Naive thymus-derived CD8-positive, alpha-beta T cell (primary cell): ENCODE measurements around the gene TAF4. TPM values are rescaled to one million over a fixed set of nuclear protein-coding genes. Genes with fewer than 3 reads are reported as not detected.

Experiments
- ATAC-seq, 2 donors: fragments of 150-1000 bp; cut with Tn5 transposase in 1 of 2; sonication (Bioruptor Pico), chemical (Tn5 transposase) in 1 of 2; 1 replicate in 1 of 2; 2 replicates in 1 of 2; pipeline ENCODE4 v1.10.0; 2021; ENCODE audit warnings: mild to moderate bottlenecking in 2 of 2, moderate library complexity in 2 of 2
- POLR2A ChIA-PET: fragments of 350-600 bp; sonication (Branson Sonifier 250); formaldehyde crosslinking; loops from one replicate; lab custom pipeline; 2021; ENCODE audit warnings: antibody characterized with exemption; lab: Charles Lee
- DNase-seq, 10 donors: peaks; one replicate each; pipeline versions ENCODE4 v3.0.0 to v3.0.0-alpha.2; 2020 to 2022
- H3K27ac Mint-ChIP-seq, 10 donors: one replicate each; pipeline ENCODE4 v1.8.0; 2020 to 2022; ENCODE audit warnings: mild to moderate bottlenecking in 10 of 10, mixed read lengths in 10 of 10, moderate library complexity in 4 of 10, inconsistent platforms in 1 of 10
- H3K27me3 Mint-ChIP-seq, 5 donors: one replicate each; pipeline ENCODE4 v1.8.0; 2021 to 2022; ENCODE audit warnings: mixed read lengths in 5 of 5
- H3K36me3 Mint-ChIP-seq, 3 donors: one replicate each; pipeline ENCODE4 v1.8.0; 2020 to 2022; ENCODE audit warnings: mixed read lengths in 3 of 3, mild to moderate bottlenecking in 2 of 3, inconsistent platforms in 1 of 3
- H3K4me1 Mint-ChIP-seq, 4 donors: one replicate each; pipeline ENCODE4 v1.8.0; 2021 to 2022; ENCODE audit warnings: mixed read lengths in 4 of 4
- H3K4me3 Mint-ChIP-seq, 10 donors: one replicate each; pipeline ENCODE4 v1.8.0; 2020 to 2022; ENCODE audit warnings: mild to moderate bottlenecking in 10 of 10, mixed read lengths in 10 of 10, moderate library complexity in 6 of 10, inconsistent platforms in 1 of 10
- H3K9me3 Mint-ChIP-seq, 9 donors: one replicate each; pipeline ENCODE4 v1.8.0; 2020 to 2022; ENCODE audit warnings: mixed read lengths in 9 of 9, mild to moderate bottlenecking in 3 of 9, inconsistent platforms in 1 of 9, moderate library complexity in 1 of 9
- polyA plus RNA-seq, 3 donors: library from polyadenylated mRNA; unstranded; fragments of 300-500 nt; fragmentation: Illumina TruSeq; gene quantifications; one replicate each; pipeline ENCODE4 v1.2.3, GENCODE V29; 2021
- total RNA-seq, 8 experiments: library from RNA in 2 of 8; stranded (reverse) in 2 of 8; gene quantifications; one replicate each; pipeline ENCODE4 v1.2.3 and lab custom pipeline; 2021 to 2026

Gene TAF4
- total and polyA plus RNA-seq, 5 experiments from 2014 or later = 0.31 to 41.5 (median 1.6) TPM

DNA sequence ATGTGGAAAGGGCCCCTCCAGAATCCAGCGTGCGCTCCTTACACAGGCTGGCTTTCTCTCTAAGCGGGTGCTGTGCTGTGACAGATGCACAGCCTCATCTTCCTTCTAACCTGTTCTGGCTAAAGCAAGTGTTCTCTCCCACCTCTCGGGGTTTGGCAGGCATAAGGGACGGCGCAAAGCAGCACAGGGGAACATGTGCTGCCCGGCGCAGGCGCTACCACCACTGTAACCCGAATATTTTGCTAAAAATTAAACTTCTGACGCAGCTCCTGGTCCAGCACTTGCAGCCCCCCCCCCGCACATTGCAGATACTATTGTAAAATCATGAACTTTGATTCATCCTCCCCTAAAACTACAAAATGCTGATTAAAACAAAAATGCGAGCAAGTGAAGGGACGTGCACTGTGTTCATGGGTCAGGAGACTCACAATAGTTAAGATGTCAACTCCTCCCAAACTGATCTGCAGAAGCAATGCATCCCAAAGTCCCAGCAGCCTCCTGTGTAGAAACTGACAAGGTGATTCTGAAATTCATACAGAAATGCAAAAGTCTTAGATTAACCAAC lies 43.0 kb downstream of the TAF4 start:
- Mint-ChIP-seq H3K4me1 (peaks cover 29 to 72% (median 47%) of the 10 kb centered on the region in 4 donors), H3K9me3 (no peaks in the 10 kb centered on the region), H3K4me3 (no peak overlapping the region), H3K36me3 (peaks cover 0 to 3% (median 0%) of the 10 kb centered on the region in 3 donors), H3K27me3 (no peaks in the 10 kb centered on the region), H3K27ac (peak overlapping the region in 2 of 10 donors; percentile 66 to 82)
- POLR2A ChIA-PET = interaction anchor here (0.6 to 1.2 kb wide), 2 partner anchors 43 to 115 kb away, joined by 3 to 8 read pairs; partner anchors contain the start of gene TAF4
- no peak for DNase-seq
- ATAC-seq = no peak

DNA sequence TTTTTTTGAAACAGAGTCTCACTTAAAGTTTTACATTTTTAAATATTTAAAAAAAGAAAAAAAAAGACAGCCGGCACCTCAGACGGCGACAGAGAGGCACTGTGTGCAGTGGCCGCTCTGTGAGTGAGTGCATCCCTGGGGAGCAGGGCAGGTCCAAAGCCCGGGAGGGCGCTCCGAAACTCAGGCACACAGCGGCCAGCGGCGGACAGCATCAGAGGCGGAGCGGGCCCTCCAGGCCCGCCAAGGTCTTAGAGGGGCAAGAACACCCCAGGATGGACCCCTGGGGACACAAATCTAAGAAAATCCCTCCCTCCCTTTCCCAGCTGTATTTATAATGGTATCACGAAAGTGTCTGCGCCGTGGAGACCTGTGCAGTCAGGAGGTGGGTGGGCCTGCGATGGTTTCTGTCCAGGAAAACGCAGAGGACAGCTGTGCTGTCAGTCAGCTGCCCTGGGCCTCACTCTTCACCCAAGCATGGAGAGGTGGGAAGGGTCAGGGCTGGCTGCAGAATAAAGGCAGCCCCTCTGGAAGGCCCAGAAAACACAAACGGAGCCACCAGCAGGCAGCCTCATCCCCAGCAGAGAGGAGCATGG lies 43.8 kb downstream of the TAF4 start:
- Mint-ChIP-seq H3K27me3 (no peaks in the 10 kb centered on the region), H3K4me3 (no peak overlapping the region), H3K4me1 (peaks cover 26 to 65% (median 41%) of the 10 kb centered on the region in 4 donors), H3K27ac (no peak overlapping the region), H3K9me3 (no peaks in the 10 kb centered on the region), H3K36me3 (peaks cover 0 to 2% (median 0%) of the 10 kb centered on the region in 3 donors)
- DNase-seq = no peak
- ATAC-seq = no peak
- POLR2A ChIA-PET = interaction anchor here (0.6 to 1.2 kb wide), 3 partner anchors 44 to 216 kb away, joined by 3 to 8 read pairs (median 3); partner anchors contain the start of genes OSBPL2 and TAF4

DNA sequence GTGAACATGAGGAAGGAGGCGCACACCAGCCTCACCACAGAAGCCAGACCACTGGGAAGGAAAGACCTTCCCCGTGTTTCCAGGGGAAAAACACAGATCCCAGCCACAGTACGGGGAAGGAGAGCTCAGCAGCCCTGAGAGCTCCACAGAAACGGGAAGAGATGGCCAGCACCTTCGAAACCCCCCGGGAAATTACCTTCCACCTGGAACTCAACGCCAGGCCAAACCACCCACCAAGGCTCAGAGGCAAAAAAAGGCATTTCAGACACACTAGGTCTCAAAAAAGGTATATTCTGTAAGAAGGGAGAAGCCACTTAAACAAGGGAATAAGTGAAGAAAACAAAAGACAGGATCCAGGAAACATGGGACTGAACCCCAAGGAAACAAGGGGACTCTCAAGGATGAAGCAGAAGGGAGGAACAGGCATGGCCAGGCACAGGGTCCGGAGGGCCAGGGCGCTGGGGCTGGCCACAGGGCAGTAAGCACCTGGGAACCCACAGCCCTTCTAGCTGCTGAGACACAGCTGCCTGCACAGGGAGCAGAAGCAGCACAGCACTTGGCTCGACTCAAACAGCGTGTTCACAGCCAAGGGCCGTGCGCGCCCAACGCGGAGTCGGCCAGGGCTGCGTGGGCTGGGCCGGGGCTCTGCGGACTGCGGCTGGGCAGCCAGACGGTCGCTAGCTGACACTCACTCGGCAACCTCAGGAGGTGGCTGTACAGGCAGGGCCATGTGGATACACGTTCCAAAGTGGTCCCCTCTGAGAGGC lies 44.6 kb downstream of the TAF4 start:
- Mint-ChIP-seq H3K27me3 (no peaks in the 10 kb centered on the region), H3K4me3 (no peak overlapping the region), H3K4me1 (peaks cover 23 to 59% (median 34%) of the 10 kb centered on the region in 4 donors), H3K36me3 (no peaks in the 10 kb centered on the region), H3K27ac (peak overlapping the region in 4 of 10 donors; percentile 15 to 86 (median 80)), H3K9me3 (no peaks in the 10 kb centered on the region)
- no peak for ATAC-seq
- POLR2A ChIA-PET = interaction anchor here (0.7 to 1.2 kb wide), 2 partner anchors 45 to 217 kb away, joined by 3 read pairs; partner anchors contain the start of genes OSBPL2 and TAF4
- DNase-seq = no peak

DNA sequence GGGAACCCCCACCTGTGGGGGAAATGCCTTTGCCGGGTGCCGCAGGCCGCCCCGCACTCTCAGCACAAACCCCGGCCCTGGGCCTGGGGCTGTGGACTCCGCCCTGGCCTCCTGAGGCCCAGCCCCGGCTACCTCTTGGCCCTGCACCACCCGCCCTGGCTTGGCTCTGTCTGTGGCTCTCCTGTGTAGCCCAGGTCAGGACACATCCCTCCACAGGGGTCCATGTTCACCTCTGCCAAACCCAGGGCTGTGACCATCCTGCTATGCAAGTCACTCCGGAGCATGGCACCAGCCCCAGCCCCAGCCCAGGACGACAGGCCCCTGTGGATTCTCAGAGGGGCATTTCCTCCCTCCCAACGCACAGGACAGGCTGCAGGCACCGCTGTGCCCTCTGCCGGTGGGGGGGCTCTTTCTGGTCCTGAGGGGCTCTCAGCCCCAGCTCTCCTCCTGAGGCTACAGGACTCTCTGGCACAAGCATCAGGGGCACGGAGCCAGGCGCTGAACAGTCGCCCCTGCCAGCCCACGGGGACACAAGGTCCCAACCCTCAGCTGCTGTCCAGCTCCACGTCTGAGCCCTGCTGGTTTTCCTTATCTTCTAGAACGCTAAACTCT lies 45.7 kb downstream of the TAF4 start:
- POLR2A ChIA-PET = interaction anchor here (0.5 kb wide), 1 partner anchor 14 kb away, joined by 3 read pairs; no protein-coding TSS in a partner anchor
- Mint-ChIP-seq H3K4me1 (peaks cover 20 to 53% (median 24%) of the 10 kb centered on the region in 4 donors), H3K27ac (peak overlapping the region in 2 of 10 donors; percentile 6 to 86), H3K9me3 (no peaks in the 10 kb centered on the region), H3K27me3 (no peaks in the 10 kb centered on the region), H3K36me3 (no peaks in the 10 kb centered on the region), H3K4me3 (no peak overlapping the region)
- ATAC-seq (no peak), DNase-seq (no peak)

DNA sequence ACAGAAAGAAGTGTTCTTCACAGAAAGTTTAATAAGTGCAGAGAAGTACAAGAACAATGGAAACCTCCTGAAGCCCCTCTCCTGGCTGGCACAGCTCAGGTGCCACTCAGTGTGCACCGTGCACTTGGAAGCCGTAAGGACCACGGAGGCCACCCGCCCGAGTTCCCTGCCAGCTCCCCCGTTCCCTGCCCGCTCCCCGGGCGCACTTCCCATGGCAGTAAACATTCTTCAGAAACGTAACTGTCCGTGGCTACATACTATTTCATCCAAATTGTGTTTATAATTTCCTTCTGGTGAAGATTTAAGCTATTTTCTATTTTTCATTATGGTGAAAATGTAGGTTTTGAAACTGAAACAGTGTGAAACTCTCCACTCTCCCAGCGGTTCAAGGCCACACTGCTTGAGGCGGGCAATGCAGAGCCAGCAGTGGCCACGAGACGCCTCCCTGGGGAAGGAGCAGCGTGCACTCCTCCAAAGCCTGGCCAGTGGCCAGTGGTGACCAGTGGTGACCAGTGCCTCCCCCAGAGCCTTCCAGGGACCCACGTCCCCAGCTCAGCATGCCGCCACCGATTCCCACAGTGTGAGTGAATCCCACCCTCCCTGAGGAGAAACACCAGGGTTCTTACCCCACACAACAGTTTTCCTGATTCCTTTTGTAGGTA lies 46.4 kb downstream of the TAF4 start:
- POLR2A ChIA-PET = no interaction called here
- H3K4me3 Mint-ChIP-seq = no peak overlapping the region
- H3K9me3 Mint-ChIP-seq = no peaks in the 10 kb centered on the region
- H3K36me3 Mint-ChIP-seq = no peaks in the 10 kb centered on the region
- peak overlapping the region in 4 of 10 donors; percentile 15 to 39 (median 34) for H3K27ac Mint-ChIP-seq
- ATAC-seq (no peak), DNase-seq (no peak)
- no peaks in the 10 kb centered on the region for H3K27me3 Mint-ChIP-seq
- peaks cover 19 to 48% (median 24%) of the 10 kb centered on the region in 4 donors for H3K4me1 Mint-ChIP-seq

DNA sequence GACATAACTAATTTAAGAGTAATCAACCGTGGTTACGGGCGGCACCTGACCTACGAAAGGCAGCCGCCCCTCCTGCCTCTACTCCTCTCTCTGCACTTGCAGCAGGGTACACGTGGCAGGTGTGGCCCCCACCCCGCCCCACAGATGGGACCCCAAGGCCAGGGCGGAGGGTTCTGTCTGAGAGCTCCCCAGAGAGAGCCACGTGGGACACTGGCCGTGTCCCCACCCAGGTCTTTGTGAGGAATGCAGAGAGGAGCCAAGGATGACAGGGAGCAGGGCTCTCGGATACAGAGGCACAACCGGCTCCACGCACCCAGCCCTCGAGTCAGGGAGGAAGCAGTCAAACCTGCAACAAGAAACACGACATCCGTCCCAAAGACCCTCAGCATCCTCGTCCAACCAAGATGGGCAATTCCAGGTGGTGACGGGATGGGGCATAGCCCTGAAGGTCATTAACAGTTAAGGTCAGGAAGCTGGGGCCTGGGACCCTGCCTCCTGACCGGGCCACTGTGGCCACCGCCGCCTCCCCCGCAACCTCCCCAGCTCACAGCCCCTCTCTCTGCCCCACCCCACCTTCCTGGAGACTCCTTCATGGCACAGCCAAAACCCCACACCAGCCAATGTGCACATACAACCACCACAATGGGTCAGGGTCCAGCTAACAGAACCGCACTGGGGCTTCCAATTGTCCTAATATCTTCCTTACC lies 47.1 kb downstream of the TAF4 start:
- POLR2A ChIA-PET = no interaction called here
- H3K27ac Mint-ChIP-seq = peak overlapping the region in 3 of 10 donors; percentile 22 to 80 (median 32)
- H3K27me3 Mint-ChIP-seq = no peaks in the 10 kb centered on the region
- DNase-seq = no peak
- H3K4me3 Mint-ChIP-seq = no peak overlapping the region
- peaks cover 17 to 44% (median 23%) of the 10 kb centered on the region in 4 donors for H3K4me1 Mint-ChIP-seq
- H3K36me3 Mint-ChIP-seq = no peaks in the 10 kb centered on the region
- no peaks in the 10 kb centered on the region for H3K9me3 Mint-ChIP-seq
- ATAC-seq = no peak

DNA sequence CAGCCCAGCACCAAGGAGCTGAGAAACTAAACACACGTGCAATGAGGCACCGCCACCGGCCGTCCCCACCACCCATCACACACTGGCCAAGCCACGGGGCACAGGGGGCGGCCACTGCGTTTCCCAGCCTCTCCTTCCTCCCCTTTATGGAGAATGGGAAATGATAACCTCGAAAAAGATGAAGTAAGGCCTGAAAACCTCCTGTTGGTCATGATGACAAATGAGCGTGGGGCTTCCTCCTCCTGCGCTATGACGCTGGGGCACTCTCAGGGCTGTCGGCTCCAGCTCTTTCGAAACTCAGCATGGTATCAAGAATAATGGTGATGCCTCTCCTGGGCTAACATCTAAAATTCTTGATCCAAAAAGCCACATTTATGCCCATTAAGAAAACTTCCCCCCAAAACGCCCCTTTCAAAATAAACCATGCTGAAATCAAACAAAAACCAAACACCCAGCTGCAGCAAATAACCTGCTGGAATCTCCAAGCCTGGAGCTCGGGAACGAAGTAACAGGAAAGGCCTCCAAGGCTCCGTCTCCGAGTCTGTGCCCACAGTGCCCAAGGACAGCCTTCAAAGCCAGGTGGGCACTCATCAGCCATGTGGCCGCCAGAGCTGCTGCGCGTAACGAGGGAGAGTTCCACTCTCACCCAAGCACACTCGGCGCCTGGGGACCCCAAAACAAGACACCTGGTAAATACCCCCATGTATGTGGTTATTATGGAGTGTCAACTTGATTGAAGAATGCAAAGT lies 50.0 kb downstream of the TAF4 start:
- H3K4me3 Mint-ChIP-seq = no peak overlapping the region
- H3K9me3 Mint-ChIP-seq = no peaks in the 10 kb centered on the region
- no peaks in the 10 kb centered on the region for H3K27me3 Mint-ChIP-seq
- H3K4me1 Mint-ChIP-seq = peaks cover 14 to 35% (median 24%) of the 10 kb centered on the region in 4 donors
- peak in 1 of 10 donors; percentile 10 for DNase-seq
- peaks cover 0 to 20% (median 2%) of the 10 kb centered on the region in 3 donors for H3K36me3 Mint-ChIP-seq
- no peak overlapping the region for H3K27ac Mint-ChIP-seq
- POLR2A ChIA-PET = no interaction called here
- ATAC-seq = no peak

DNA sequence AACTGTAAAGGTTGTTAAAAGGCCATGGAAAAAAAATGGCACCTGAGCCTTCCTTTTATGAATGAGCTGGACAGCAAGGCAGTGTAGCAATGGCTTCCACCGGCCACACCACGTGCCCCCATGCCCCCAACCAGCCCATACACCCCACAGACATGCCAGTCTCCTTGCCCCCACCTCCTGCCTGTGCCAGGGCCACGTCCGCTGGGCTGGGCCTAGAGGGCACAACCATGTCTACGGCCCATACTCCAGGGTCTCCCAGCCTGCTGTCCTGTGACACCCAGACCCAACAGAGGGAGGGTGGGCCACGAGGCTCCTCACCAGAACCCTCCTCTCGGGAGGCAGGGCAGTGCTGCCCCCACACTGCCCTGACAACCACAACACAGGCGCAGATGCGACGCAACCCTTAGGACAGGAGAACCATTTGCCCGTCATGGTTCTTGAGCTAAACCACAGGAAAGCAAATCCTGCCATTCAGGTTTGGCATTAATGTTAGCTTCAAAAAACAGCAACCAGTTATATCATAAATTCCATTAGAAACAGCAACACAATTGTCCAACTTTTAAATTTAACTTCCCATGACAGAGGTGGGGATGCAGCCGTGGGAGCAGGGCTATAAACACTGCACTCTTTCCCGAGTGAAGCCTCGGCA lies 50.7 kb downstream of the TAF4 start:
- no peak for ATAC-seq

DNA sequence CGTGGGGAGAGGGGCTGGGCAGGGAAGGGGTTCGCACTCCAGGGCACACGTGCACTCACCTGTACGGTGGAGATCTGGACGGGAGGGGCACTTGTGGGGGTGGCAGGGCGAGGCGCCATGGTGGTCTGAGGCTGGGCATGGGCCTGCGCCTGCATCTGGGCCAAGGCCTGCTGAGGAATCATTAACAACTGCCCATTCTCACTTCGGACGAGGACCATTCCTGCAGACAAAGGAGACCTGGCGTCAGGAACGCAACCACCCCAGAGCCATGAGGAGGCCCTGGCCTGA lies 51.2 kb downstream of the TAF4 start:
- Mint-ChIP-seq H3K9me3 (no peaks in the 10 kb centered on the region), H3K27me3 (no peaks in the 10 kb centered on the region), H3K4me1 (peaks cover 8 to 23% (median 16%) of the 10 kb centered on the region in 4 donors), H3K27ac (peak overlapping the region in 1 of 10 donors; percentile 15), H3K4me3 (no peak overlapping the region), H3K36me3 (peaks cover 0 to 23% (median 2%) of the 10 kb centered on the region in 3 donors)
- DNase-seq = no peak
- ATAC-seq = no peak
- POLR2A ChIA-PET = interaction anchor here (1.2 kb wide), 1 partner anchor 121 kb away, joined by 3 read pairs; no protein-coding TSS in a partner anchor

More for the DNA sequence above, 50.7 kb downstream of the TAF4 start:
- H3K9me3 Mint-ChIP-seq = no peaks in the 10 kb centered on the region
- H3K36me3 Mint-ChIP-seq = peaks cover 0 to 23% (median 2%) of the 10 kb centered on the region in 3 donors
- no peak overlapping the region for H3K4me3 Mint-ChIP-seq
- H3K27ac Mint-ChIP-seq = peak overlapping the region in 2 of 10 donors; percentile 48 to 66
- POLR2A ChIA-PET = no interaction called here
- H3K4me1 Mint-ChIP-seq = peaks cover 10 to 29% (median 19%) of the 10 kb centered on the region in 4 donors
- H3K27me3 Mint-ChIP-seq = no peaks in the 10 kb centered on the region
- DNase-seq = no peak

DNA sequence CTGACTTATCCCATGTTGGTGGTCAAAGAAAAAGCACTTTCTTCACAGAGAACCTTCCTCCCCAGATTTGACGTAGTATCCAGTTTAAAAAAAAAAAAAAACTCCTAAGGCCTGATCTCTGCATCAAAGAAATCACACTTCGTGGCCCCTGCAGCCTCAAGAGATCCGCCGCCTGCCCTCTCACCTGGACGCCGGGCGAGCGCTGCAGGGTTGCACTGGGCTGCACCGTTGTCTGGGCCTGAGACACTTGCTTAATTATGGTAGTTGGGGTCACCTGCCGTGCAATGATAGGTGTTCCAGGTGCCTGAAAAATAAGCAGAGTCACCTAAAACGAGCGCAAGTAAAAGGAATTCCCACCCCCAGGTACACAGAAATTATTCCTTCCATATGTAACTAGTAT lies 53.0 kb downstream of the TAF4 start:
- peaks cover 0 to 38% (median 6%) of the 10 kb centered on the region in 3 donors for H3K36me3 Mint-ChIP-seq
- peaks cover 8 to 16% (median 11%) of the 10 kb centered on the region in 4 donors for H3K4me1 Mint-ChIP-seq
- POLR2A ChIA-PET = no interaction called here
- H3K27me3 Mint-ChIP-seq = no peaks in the 10 kb centered on the region
- DNase-seq (no peak), ATAC-seq (no peak)
- no peaks in the 10 kb centered on the region for H3K9me3 Mint-ChIP-seq
- H3K4me3 Mint-ChIP-seq = no peak overlapping the region
- H3K27ac Mint-ChIP-seq = peak overlapping the region in 1 of 10 donors; percentile 62
